ENCODE data around the gene PPP2R5C.
"Not testable (repeated sequence)": the region's sequence is repeated elsewhere in the genome, so short reads cannot be mapped to it uniquely, and the experiment has no call there.

PPP2R5C gene

GRCh38 chr14:101780887-101781239 is 19.4 kb downstream of the PPP2R5C start:
- DNase-seq, result no peak

DNA sequence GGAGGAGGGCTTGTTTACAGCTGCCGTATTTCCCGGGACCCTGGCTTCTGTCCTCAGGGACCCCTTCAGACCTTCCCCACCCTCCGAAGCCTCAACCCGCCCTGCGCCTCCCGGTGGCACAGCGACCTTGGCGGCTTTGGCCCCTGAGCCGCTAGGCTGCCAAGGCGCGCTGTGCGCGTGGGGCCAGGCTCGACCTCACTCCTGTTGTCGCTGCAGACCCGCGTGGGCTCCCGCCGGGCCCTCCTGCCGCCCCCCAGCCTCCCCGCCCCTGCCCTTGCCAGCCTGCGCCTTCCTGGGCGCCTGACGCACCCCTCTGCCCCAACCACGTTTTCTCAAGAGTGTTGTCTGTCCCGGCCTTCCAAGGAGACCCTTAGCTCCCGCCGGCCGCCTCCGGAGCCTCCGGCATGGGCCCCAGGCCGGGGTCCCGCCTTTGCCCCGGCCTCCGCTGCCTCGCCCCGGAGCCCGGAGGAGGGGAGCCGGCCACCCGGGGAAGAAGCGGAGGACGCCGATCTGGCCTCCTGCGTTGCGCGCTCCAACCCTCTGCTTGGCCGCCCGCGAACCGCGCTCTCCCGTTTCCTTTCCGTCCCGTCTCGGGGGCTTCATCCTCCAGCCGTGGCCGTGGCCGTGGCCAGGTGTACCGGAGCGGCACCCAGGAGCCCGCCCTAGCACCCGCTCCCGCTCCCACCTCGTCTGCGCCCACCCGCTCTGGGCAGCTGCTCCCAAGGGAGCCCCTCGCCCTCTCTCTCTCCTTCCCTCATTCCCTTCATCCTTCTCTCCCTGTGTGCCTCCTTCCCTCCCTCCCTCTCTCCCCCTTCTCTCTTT is 19.9 kb downstream of the PPP2R5C start:
- DNase-seq, result peak in 1 of 51 donors; percentile 32

- DNase-seq, result no peak
Measured at GRCh38 chr14:101783260-101784016, 21.9 kb downstream of the PPP2R5C start.

DNA sequence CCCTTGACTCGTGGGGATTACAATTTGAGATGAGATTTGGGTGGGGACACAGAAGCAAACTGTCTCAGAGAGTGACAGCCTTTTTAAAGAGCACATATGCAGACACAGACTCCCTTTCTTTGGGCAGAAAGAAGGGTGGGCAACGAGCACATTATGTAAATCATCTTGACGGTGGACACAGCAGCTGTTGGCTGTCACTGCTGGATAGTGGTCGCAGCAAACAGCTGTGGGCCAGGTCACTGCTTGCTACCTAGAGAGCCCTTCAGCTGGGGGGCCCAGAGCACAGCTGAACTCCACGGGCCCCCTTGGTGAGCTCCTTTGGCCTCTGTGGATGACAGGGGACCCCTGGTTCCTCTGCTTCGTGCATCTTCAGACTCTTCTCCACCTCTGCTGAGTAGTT is 23.1 kb downstream of the PPP2R5C start:
- no peak for DNase-seq

DNA sequence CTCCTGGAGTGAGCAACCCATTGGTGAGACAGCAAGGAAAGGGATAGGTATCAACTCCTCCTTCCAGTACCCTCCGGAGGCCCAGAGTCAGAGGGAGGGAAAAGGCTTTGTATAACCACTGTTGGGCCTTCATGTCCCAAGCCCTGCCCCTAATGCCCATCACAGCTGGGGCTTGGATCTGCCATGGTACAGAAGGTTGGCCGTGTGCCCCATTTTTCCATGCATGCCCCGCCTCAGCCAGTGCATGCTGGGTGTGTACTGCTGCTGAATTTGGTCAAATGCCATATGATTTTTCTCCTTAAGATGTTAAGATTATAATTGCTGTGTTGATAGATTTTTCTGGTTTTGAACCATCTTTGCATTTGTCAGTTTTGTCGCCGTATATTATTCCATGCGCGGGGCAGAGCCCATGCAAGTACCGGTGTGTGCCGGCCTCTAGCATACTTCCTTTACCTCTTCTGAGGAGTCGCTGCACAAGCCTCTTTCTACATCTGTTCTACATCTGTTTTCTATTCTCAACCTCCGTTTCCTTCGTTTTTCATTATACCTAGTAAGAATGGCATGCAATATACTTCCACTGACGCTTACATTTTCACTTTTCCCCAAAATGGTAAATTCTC is 26.6 kb downstream of the PPP2R5C start:
- peak in 8 of 51 donors; percentile 21 to 52 (median 39) for DNase-seq

DNA sequence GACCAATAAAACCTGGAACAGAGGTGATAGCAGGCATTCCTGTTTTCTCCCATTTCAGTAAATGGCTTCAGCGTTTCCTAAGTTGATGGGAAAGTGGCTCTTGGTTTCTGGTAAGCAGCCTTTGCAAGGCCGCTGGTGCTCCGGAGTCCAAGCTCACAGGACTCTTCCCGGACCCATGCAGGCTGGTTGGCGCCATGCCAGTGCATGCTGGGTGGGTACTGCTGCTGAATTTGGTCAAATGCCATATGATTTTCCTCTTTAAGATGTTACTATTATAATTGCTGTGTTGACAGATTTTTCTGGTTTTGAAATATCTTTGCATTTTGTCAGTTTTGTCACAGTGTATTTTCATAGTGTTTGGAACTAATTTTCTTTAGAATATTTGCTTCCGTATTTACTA is 27.7 kb downstream of the PPP2R5C start:
- DNase-seq, result peak in 3 of 51 donors; percentile 25 to 44 (median 27)

GRCh38 chr14:101790232-101790631 is 28.7 kb downstream of the PPP2R5C start:
- DNase-seq, result no peak

GRCh38 chr14:101791919-101792572 is 30.5 kb downstream of the PPP2R5C start:
- peak in 1 of 51 donors; percentile 45 for DNase-seq

DNA sequence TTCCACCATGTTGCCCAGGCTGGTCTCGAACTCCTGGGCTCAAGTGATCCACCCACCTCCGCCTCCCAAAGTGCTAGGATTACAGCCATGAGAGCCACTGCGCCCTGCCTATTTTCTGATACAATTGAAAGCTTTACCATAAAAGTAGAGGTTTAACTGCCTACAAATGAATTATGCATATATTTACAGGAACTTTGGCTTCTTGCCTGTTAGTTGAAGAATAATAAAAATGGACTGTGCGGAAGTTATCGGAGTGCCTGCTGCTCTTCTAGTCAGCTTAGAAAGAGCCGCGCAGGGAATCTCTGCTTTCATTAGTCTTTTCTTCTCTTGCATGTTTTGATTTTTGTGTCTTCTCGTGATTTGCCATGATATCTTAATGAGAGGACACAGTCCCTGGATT is 34.5 kb downstream of the PPP2R5C start:
- no peak for DNase-seq

- no peak for DNase-seq
Measured at GRCh38 chr14:101796479-101796878, 35.0 kb downstream of the PPP2R5C start.

DNA sequence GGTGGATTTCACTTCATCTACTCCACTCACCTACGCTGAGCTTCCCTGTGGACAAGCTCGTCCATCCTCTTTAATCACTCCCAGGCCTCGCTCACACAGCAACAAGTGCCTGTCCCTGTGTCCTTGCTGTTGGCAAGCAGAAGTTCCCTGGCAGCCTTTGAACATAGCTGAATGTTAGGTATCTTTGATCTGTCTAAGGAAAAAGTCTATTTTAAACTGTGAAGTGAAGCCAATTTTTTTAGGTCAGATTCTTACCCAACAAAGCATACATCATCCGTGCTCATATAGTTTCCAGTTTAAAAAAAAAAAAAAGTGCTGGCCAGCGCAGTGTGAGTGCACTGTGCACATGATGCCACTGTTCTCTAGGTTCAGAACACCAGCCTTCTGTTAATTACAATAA is 36.3 kb downstream of the PPP2R5C start:
- no peak for DNase-seq

DNA sequence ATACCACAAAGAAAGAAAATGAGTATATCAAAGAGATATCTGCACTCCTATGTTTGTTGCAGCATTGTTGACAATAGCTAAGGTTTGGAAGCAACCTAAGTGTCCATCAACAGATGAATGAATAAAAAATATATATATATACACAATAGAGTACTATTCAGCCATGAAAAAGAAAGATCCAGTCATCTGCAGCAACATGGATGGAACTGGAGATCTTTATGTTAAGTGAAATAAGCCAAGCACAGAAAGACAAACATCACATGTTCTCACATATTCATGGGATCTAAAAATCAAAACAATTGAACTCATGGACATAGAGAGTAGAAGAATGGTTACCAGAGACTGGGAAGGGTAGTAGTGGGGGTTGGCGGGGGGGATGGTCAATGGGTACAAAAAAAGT is 42.9 kb downstream of the PPP2R5C start:
- not testable (repeated sequence) for DNase-seq

DNA sequence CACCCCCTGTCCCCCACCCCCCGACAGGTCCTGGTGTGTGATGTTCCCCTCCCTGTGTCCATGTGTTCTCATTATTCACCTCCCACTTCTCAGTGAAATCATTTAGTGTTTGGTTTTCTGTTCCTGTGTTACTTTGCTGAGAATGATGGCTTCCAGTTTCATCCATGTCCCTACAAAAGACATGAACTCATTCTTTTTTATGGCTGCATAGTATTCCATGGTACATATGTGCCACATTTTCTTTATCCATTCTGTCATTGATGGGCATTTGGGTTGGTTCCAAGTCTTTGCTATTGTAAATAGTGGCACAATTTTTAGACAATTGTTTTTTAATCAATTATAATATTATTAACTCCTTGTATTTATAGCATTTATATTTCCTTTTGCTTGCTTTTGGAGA is 44.7 kb downstream of the PPP2R5C start:
- DNase-seq, result not testable (repeated sequence)

- DNase-seq, result peak in 3 of 51 donors; percentile 16 to 24 (median 19)
Measured at GRCh38 chr14:101808020-101808641, 46.6 kb downstream of the PPP2R5C start.

DNA sequence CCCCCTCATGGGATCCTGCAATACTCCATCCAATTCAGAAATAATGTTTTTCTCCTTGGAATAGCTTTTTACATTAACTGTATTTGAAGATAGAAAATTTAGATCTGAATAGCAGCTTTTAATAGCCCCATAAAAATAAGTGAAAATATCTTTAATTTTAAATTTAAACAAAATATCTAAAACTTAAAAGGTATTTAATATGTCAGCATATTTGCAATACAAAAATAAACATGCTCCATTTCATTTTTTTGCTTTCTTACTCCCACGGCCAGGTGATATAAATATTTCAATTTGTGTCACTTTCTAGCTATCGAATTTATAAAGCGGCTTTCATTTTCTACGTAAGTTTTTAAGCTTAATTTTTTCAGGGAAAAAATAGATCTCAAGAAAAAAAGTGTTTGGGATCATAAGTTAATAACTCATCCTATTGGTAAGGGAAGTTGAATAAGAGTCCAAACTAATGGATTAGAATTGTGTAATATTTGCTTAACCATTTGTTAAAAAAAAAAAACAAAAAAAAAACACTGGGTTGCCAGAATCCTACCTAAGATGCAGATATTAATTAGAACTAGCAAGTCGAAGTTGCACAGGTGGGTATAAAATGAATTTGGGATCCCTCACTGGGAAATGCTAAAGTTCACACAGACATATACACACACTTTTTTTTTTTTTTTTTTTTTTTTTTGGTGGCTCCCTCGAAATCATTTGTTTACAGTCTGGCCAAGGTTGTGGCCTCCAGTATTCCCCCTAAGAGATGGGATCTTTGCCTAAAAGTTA is 47.6 kb downstream of the PPP2R5C start:
- DNase-seq, result no peak

- peak; percentile 37 to 97 (median 78) for DNase-seq
Measured at GRCh38 chr14:101809671-101810514, 48.4 kb downstream of the PPP2R5C start.

GRCh38 chr14:101810897-101811621 is 49.5 kb downstream of the PPP2R5C start:
- DNase-seq, result no peak

DNA sequence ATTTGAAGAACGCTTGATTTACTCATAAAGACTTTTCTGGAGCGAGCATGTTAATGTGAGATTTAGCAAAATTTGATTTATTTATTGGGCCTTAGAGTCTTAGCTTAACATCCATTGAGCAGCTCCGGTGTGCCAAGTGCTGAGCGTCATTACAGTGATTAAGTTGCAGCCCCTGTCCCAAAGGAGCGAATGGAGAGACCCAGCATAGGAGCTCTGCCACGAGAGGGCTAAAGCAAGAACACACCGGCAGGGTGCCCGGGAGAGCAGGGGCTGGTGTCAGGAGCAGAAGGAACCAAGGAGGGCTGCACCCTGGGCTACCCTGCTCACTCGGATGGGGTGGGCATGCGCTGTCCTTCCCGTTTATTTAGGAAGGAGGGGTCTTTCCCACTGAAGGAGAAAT is 50.6 kb downstream of the PPP2R5C start:
- no peak for DNase-seq
